HuH-7.5 (cell line): ENCODE data around the gene TSSK2.
"Not testable (repeated sequence)": the region's sequence is repeated elsewhere in the genome, so short reads cannot be mapped to it uniquely, and the experiment has no call there.

Experiments
- DNase-seq: peaks from one replicate; pipeline ENCODE4 v3.0.0; 2011; ENCODE audit warnings: low spot score

TSSK2 gene

GRCh38 chr22:19143212-19143611 lies 12.1 kb downstream of the TSSK2 start:
- no peak for DNase-seq

DNA sequence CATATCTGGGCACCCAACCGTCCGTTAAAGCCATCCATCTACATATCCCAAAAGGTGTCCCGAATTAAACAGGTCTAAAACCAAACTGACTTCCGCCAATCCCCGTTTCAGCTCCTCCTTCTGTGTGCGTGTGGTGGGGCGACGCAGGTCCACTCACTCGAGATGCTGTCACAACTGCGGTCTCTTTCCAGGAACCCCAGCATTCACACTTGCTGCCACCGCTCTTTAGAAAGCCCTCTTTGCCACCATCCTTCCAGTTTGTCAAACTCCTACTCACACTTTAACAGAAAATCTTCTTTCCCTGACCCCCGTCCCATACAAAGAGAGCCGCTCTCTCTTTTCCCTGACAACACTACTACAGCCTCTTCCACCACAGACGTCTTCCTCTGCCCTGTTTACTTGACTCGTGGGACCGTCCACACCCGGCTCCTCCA lies 12.9 kb downstream of the TSSK2 start:
- peak; percentile 46 for DNase-seq

- no peak for DNase-seq
Observed at GRCh38 chr22:19146215-19146968, 15.3 kb downstream of the TSSK2 start.

DNA sequence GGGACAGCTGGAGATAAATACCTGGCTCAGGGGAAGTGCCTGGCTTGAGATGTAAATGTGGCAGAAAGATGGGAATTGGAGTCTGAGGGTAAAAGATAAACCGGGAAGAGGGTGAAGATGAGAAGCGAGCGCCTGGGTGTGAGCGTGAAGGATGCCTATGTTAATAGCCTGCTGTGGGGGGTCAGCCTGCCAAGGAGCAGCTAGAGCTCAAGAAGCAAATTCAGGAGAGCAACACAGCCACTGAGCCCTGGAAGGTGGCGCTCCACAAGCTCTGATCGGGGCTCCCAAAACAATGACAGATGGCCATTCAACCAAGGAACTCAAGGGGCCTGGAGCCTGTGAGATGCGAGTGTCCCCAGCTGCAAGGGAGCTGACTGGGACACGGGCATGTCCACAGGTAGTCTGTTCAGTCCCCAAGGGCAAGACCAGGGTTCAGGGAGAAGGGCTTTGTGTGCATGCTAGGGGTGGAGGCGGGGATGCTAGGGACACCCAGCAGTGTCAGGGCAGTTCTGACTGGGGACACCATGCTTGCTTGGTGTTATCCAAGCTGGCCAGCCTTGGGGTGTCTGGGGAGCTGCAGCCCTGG lies 16.2 kb downstream of the TSSK2 start:
- DNase-seq: no peak

GRCh38 chr22:19148417-19149046 lies 17.4 kb downstream of the TSSK2 start:
- no peak for DNase-seq

- DNase-seq: no peak
Observed at GRCh38 chr22:19149047-19149883, 18.2 kb downstream of the TSSK2 start.

- no peak for DNase-seq
Observed at GRCh38 chr22:19149991-19150390, 18.9 kb downstream of the TSSK2 start, which contains the start of gene GSC2. GSC2 (minus strand) TSS chr22:19150292; CDS start chr22:19150283, 9 bp downstream.

DNA sequence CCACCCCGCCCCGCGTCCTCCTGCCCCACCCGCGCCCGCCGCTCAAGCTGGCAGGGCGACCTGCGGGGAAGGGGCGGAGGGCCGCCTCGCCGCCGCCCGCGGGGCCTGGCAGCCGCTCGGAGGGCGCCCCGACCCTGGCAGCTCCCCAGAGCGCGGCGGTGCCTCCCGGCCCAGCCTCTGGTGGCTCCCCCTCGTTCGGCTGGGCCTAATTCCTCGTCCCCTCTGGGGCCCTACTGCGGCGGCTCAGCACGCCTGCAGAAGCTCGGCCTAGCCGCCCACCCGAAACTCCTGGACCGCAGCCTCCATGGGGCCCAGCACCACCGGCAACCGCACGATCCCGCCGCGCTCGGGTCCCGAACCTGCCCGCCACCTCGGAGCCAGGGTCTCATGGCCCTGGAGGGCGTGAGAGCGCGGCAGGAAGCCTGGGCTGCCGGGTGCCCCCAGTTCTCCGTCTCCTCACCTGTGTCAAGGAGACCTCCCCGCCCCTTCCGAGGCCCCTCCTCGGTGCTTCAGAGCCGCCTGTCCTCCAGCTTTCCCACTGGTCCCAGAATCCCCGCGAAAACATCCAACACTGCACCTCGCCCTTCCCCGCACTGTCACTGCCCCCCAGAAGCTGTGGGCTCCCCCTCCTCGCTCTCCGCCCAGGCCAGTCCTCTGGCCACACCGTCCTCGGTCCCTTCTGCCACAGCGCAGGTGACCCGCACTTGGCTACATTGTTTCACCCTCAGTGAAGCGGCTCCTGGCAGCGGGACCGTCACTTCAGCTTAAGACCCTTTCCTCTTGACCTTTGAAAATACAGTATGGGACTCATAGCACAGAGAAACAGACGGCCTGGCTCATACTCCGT lies 19.6 kb downstream of the TSSK2 start:
- DNase-seq: no peak

GRCh38 chr22:19151329-19152191 lies 20.5 kb downstream of the TSSK2 start:
- no peak for DNase-seq

- DNase-seq: no peak
Observed at GRCh38 chr22:19152942-19153883, 22.1 kb downstream of the TSSK2 start.

GRCh38 chr22:19156109-19156508 lies 25.0 kb downstream of the TSSK2 start:
- not testable (repeated sequence) for DNase-seq

GRCh38 chr22:19158649-19159048 lies 27.5 kb downstream of the TSSK2 start:
- not testable (repeated sequence) for DNase-seq

DNA sequence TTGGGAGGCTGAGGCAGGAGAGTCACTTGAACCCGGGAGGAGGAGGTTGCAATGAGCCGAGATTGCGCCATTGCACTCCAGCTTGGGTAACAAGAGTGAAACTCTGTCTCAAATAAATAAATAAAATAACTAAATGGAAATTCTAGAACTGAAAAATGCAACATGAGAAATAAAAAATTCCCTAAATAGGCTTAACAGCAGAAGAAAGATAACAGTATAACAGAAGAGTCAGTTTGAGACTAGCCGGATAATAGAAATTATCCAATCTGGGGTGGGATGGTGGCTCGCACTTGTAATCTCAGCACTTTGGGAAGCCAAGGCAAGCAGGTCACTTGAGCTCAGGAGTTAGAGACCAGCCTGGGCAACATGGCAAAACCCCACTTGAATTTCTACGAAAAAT lies 33.3 kb downstream of the TSSK2 start:
- DNase-seq: no peak

GRCh38 chr22:19166421-19166820 lies 35.3 kb downstream of the TSSK2 start:
- no peak for DNase-seq

DNA sequence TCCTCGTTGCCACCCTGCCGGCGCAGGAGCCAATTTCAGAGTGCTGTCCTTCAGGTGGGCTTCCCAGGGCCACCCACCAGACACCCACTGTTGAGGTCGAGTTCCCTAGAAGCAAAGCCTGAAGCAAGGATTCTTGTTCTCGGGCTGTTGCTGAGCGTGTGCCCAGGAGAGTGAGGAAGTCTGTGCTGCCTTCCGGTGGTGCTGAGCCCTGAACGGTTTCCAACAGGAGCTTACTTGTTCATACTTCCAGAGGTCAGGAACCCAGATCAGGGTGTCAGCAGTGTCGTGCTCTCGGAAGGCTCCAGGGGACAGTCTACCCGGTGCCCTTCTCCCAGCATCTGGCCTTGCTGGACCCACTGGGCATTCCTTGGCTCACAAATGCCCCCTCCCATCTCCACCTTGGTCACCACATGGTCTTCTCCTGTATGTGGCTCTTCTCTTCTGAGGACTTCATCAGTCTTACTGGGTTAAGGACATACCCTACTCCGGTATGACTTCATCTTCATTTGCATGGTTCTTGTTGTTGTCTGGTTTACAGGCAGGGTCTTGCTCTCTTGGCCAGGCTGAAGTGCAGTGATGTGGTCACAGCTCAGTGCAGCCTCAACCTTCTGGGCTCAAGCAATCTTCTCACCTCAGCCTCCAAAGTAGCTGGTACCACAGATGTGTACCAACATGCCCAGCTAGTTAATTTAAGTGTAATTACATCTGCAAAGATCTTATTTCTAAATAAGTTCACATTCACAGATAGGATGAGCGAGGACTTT lies 36.2 kb downstream of the TSSK2 start:
- no peak for DNase-seq

DNA sequence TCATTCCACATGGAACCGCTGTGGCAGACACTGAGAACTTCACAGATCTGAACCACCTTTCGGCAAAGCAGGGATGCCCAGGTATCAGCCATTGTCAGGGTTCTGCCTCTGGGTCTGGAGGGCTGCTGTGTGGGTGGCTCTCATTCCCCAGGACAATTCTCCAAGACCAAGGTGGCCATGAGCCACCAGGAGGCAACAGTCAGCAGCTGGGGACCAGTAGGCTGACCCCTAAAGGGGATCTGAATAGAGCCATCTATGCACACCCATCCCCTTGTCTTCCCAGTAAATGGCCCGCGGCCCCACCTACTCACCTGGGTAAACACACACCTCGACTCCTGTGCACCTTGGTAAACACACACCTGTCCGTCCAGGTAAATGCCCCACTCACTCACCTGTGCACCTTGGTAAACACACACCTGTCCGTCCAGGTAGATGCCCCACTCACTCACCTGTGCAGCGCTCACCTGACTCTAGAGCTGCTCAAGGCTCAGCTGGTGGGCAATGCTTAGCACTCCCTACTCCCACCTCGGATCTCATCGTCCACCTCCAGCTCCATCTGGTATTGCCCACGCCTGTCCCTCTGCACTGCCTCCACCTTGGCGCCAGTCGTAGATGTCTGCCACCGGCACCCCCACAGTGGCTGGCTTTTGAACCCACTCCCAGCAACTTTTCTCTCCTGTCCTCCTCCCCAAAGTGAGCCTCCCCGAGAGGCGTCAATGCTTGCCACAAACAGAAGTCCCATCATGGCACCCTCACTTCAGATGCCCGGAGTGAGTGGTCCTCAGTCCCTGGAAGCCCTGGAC lies 37.2 kb downstream of the TSSK2 start:
- no peak for DNase-seq
